Activated naive CD4-positive, alpha-beta T cell (primary cell): Measurements from ENCODE around the gene ZNF593.

ENCODE experiments used
- DNase-seq, 4 experiments: peaks; one replicate each; lab custom pipeline; 2025; lab: John Stamatoyannopoulos, UW

Gene ZNF593

GRCh38 chr1:26210147-26210870, 40.6 kb downstream of the ZNF593 start:
- no peak for DNase-seq

GRCh38 chr1:26212726-26213125, 43.0 kb downstream of the ZNF593 start:
- DNase-seq, result no peak

DNA sequence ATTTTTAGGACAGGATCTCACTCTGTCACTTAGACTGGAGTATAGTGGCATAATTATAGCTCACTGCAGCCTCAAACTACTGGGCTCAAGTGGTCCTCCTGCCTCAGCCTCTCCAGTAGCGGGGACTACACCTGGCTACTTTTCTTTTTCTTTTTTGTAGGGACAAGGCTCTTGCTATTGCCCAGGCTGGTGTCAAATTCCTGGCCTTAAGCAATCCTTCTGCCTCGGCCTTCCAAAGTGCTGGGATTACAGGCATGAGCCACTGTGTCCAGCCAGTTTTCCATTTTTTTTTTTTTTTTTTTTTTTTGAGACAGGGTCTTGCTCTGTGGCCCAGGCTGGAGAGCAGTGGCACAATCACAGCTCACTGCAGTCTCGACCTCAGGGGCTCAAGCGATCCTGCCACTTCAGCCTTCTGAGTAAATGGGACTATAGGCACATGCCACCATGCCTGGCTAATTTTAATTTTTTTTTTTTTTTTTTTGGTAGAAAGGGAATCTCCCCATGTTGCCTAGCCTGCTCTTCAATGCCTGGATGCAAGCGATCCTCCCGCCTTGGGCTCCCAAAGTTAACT, 43.7 kb downstream of the ZNF593 start:
- no peak for DNase-seq

- no peak for DNase-seq
Observed at GRCh38 chr1:26215246-26215645, 45.5 kb downstream of the ZNF593 start.

DNA sequence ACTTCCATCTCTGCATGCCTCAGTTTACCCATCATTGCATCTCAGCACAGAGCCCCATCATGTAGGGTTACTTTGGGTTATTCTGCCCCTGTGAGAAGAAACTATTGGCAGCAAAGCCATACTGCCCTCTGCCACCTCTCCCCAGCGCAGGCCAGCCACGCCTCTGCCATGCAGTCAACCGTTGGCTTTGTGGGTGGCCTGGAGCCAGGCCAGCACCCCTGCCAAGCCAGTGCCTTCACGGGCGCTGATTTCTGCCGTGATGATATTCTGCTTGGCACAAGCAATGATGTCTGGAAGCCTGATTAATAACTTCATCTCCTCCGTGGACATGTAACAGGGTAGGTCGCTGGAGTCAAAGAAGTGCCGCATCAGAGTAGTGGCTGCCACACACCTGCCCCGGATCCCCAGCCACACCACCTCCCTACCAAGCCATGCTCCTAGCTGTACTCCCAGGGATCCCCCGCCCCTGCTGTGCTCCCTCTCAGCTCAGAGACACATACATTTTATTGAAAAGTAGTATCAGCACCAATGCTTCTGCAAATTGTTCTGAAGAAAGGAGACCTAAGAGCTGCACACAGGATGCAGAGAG, 49.3 kb downstream of the ZNF593 start:
- DNase-seq, result no peak
